Prostate gland (tissue), 2 donors: ENCODE results near the gene UNC50. TPM values are rescaled to one million over a fixed set of nuclear protein-coding genes. Genes with fewer than 3 reads are reported as not detected.

Experiments
- DNase-seq: peaks from one replicate; pipeline ENCODE4 v3.0.0-alpha.2; 2019; ENCODE audit warnings: low spot score
- H3K27ac ChIP-seq, 2 donors: fragments of 200-600 bp; sonication (generic); 2 replicates each; pipeline ENCODE4 v1.5.1; 2017 to 2019
- H3K27me3 ChIP-seq: fragments of 200-600 bp; sonication (generic); replicated peaks from 2 replicates; pipeline ENCODE4 v1.5.1; 2019; ENCODE audit not compliant: insufficient read depth
- H3K36me3 ChIP-seq, 2 donors: fragments of 200-600 bp; sonication (generic); 1 replicate in 1 of 2; 2 replicates in 1 of 2; pipeline versions ENCODE4 v1.5.1 to v1.8.1; 2017 to 2019
- H3K4me1 ChIP-seq: fragments of 200-600 bp; sonication (generic); replicated peaks from 2 replicates; pipeline ENCODE4 v1.5.1; 2019
- H3K4me3 ChIP-seq, 2 donors: fragments of 200-600 bp; sonication (generic); 2 replicates each; pipeline ENCODE4 v1.5.1; 2017 to 2019
- H3K9me3 ChIP-seq: fragments of 200-600 bp; sonication (generic); 2 replicates; pipeline ENCODE4 v1.5.1; 2017
- CTCF ChIP-seq, 4 experiments: fragments of 200-600 bp in 2 of 4; fragments of 450-650 bp in 2 of 4; sonication (generic) in 2 of 4; IDR thresholded peaks; 1 replicate in 3 of 4; 2 replicates in 1 of 4; pipeline ENCODE4 v1.5.1; 2016 to 2019; ENCODE audit warnings: antibody characterized with exemption in 4 of 4, mild to moderate bottlenecking in 2 of 4, moderate library complexity in 2 of 4
- POLR2A ChIP-seq: fragments of 450-650 bp; IDR thresholded peaks from one replicate; pipeline ENCODE4 v1.6.1; 2016; ENCODE audit warnings: antibody characterized with exemption, mild to moderate bottlenecking
- POLR2AphosphoS5 ChIP-seq: sonication (generic); formaldehyde crosslinking; IDR thresholded peaks from one replicate; pipeline ENCODE4 v1.6.1; 2017; ENCODE audit warnings: antibody characterized with exemption
- WGBS: methylation state at CpG from one replicate; pipeline ENCODE4 v1.1.5; 2018; 5-methylcytosine and 5-hydroxymethylcytosine counted together
- intact Hi-C: fragments of 100-400 bp; cut with DNase I; formaldehyde crosslinking; loops from one replicate; pipeline ENCODE4 v1.14.2; 2022
- total RNA-seq, 2 donors: library from RNA; depleted of rRNA; stranded (reverse); fragments of >200 nt; gene quantifications; one replicate each; pipeline ENCODE4 v1.1.0, GENCODE V29; 2016

The UNC50 gene
- total RNA-seq, 2 donors from 2014 or later, result 42.5 to 49.9 TPM

GRCh38 chr2:98583816-98584618 is 24.4 kb upstream of the UNC50 start:
- Histone ChIP-seq H3K4me1 (no peaks in the 10 kb centered on the region), H3K9me3 (no peaks in the 10 kb centered on the region), H3K4me3 (no peak overlapping the region), H3K27ac (no peak overlapping the region), H3K36me3 (no peaks in the 10 kb centered on the region), H3K27me3 (no peaks in the 10 kb centered on the region)
- intact Hi-C loops, result no loop called here
- DNase-seq, result no peak
- 90% methylated on average over 8 of the region's 10 CpGs for WGBS
- no peak for TF ChIP-seq POLR2A
- TF ChIP-seq CTCF (IDR thresholded peaks at IDR 0.05), result no peak

GRCh38 chr2:98585386-98585785 is 23.0 kb upstream of the UNC50 start:
- Histone ChIP-seq H3K4me1 (no peaks in the 10 kb centered on the region), H3K27me3 (no peaks in the 10 kb centered on the region), H3K27ac (no peak overlapping the region), H3K4me3 (no peak overlapping the region), H3K9me3 (no peaks in the 10 kb centered on the region), H3K36me3 (no peaks in the 10 kb centered on the region)
- no peak for DNase-seq
- WGBS, result 74% methylated on average over 10 of the region's 10 CpGs
- intact Hi-C loops, result no loop called here
- TF ChIP-seq POLR2A (no peak), POLR2AphosphoS5 (no peak), CTCF (IDR thresholded peaks at IDR 0.05) (no peak)

- no peaks in the 10 kb centered on the region for H3K9me3 ChIP-seq
- WGBS, result 87% methylated on average over 6 of the region's 6 CpGs
- H3K36me3 ChIP-seq, result no peaks in the 10 kb centered on the region
- H3K4me3 ChIP-seq, result no peak overlapping the region
- H3K27me3 ChIP-seq, result no peaks in the 10 kb centered on the region
- TF ChIP-seq POLR2A (no peak), POLR2AphosphoS5 (no peak), CTCF (IDR thresholded peaks at IDR 0.05) (no peak)
- intact Hi-C loops, result no loop called here
- no peak for DNase-seq
- H3K27ac ChIP-seq, result no peak overlapping the region
- no peaks in the 10 kb centered on the region for H3K4me1 ChIP-seq
Measured at GRCh38 chr2:98586551-98587140, 21.7 kb upstream of the UNC50 start.

- Histone ChIP-seq H3K27me3 (no peaks in the 10 kb centered on the region), H3K27ac (no peak overlapping the region), H3K36me3 (no peaks in the 10 kb centered on the region), H3K9me3 (no peaks in the 10 kb centered on the region), H3K4me1 (no peaks in the 10 kb centered on the region), H3K4me3 (no peak overlapping the region)
- WGBS, result 53% methylated on average over 4 of the region's 4 CpGs
- intact Hi-C loops, result no loop called here
- DNase-seq, result no peak
- TF ChIP-seq POLR2A, result no peak
- TF ChIP-seq CTCF (IDR thresholded peaks at IDR 0.05), result no peak
- TF ChIP-seq POLR2AphosphoS5, result no peak
Measured at GRCh38 chr2:98588880-98589431, 19.4 kb upstream of the UNC50 start.
